Colonic mucosa (tissue), 4 donors: ENCODE measurements around the gene SRPK2. TPM values are rescaled to one million over a fixed set of nuclear protein-coding genes. Genes with fewer than 3 reads are reported as not detected.

Experiments used
- DNase-seq: peaks from one replicate; pipeline ENCODE4 v3.0.0-alpha.2; 2020
- H3K27ac ChIP-seq: fragments of 200-600 bp; one replicate; pipeline ENCODE4 v1.8.0; 2021
- H3K27me3 ChIP-seq: fragments of 200-600 bp; one replicate; pipeline ENCODE4 v1.8.0; 2021
- H3K36me3 ChIP-seq: fragments of 200-600 bp; one replicate; pipeline ENCODE4 v1.8.0; 2021
- H3K4me1 ChIP-seq: fragments of 200-600 bp; one replicate; pipeline ENCODE4 v1.8.0; 2021; ENCODE audit warnings: mild to moderate bottlenecking
- H3K4me3 ChIP-seq: fragments of 200-600 bp; one replicate; pipeline ENCODE4 v1.8.0; 2021
- H3K9ac ChIP-seq, 2 donors: one replicate each; pipeline ENCODE4 v1.7.0; 2013; ENCODE audit warnings: control low read depth in 2 of 2, low read depth in 2 of 2, low read length in 2 of 2
- H3K9me3 ChIP-seq: fragments of 200-600 bp; one replicate; pipeline ENCODE4 v1.8.0; 2021
- intact Hi-C: fragments of 100-400 bp; cut with DNase I; formaldehyde crosslinking; loops from one replicate; pipeline ENCODE4 v1.14.1; 2022
- total RNA-seq, 2 donors: library from RNA; stranded (reverse); fragmentation: NEBNext Ultra II Directional in 1 of 2; extraction: Animal tissue kit (Norgen Biotek cat#: 25700) in 1 of 2; gene quantifications; one replicate each; pipeline ENCODE4 v1.2.1, GENCODE V29; 2021
- TF ChIP-seq, protein P1 (sequence below): fragments of 200-600 bp; IDR thresholded peaks from one replicate; pipeline ENCODE4 v1.8.0; 2022; ENCODE audit warnings: antibody characterized with exemption, mild to moderate bottlenecking
- donor health status: healthy.
- donor health status: DM: no; HTN: no; CAD: no.
- donor health status: DM: no; HTN: no; CAD: no.

Gene SRPK2
- total RNA-seq, 2 donors from 2014 or later, result 25.0 to 30.1 TPM

DNA sequence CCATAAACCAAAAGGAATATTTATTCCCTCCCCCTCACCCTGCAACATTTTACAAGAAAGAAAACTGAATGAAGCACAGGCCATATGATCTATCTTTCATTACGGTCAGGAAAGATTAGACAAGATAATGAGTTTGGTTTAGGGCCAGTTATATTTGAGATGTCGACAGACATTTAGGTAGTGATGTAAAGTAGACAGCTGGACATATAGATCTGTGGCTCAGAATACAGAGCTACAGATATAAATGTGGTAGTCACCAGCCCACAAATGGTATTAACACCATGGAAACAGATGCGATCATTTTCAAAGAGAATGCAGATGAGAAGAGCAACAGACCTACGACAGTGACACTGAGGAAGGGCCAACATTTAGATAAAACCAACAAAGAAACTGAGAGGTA, 142.5 kb downstream of the SRPK2 start:
- no peak overlapping the region for H3K27ac ChIP-seq
- TF ChIP-seq, protein P1, sequence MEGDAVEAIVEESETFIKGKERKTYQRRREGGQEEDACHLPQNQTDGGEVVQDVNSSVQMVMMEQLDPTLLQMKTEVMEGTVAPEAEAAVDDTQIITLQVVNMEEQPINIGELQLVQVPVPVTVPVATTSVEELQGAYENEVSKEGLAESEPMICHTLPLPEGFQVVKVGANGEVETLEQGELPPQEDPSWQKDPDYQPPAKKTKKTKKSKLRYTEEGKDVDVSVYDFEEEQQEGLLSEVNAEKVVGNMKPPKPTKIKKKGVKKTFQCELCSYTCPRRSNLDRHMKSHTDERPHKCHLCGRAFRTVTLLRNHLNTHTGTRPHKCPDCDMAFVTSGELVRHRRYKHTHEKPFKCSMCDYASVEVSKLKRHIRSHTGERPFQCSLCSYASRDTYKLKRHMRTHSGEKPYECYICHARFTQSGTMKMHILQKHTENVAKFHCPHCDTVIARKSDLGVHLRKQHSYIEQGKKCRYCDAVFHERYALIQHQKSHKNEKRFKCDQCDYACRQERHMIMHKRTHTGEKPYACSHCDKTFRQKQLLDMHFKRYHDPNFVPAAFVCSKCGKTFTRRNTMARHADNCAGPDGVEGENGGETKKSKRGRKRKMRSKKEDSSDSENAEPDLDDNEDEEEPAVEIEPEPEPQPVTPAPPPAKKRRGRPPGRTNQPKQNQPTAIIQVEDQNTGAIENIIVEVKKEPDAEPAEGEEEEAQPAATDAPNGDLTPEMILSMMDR, result no peak
- H3K9ac ChIP-seq, result no peak overlapping the region
- DNase-seq, result no peak
- H3K27me3 ChIP-seq, result no peaks in the 10 kb centered on the region
- H3K36me3 ChIP-seq, result no peaks in the 10 kb centered on the region
- no peak overlapping the region for H3K4me3 ChIP-seq
- no peaks in the 10 kb centered on the region for H3K4me1 ChIP-seq
- intact Hi-C loops, result no loop called here
- no peaks in the 10 kb centered on the region for H3K9me3 ChIP-seq

DNA sequence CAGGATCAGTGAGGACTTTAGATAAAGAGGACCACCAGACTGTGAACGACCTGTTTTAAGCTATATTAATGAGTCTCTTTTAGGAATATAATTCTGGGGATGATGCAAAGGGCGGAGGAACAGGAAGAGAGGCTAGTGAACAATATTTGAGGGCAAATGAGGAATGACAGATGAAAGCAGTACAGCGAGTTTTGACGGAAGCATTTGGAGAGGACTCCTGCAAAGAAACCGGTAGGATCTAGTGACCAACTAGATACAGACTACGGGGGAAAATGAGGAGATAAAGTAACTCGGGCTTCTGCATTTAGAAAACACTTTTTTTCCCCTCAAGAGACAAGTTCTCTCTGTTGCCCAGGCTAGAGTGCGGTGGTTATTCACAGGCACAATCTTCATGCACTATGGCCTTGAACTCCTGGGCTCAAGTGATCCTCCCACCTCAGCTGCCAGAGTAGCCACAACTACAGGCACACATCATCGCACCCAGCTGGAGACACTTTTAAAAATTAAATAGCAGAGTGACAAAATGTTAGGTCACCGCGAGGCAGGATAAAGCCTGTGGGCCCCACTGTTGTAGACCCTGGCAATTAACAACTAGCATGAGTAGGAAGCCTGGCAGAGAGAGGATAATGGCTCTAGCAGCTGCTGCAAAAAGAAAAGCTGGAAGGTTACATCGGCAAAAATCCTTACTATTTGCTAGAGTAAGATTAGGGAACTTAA, 143.2 kb downstream of the SRPK2 start:
- TF ChIP-seq, protein P1, result no peak
- no peaks in the 10 kb centered on the region for H3K9me3 ChIP-seq
- H3K4me1 ChIP-seq, result no peaks in the 10 kb centered on the region
- H3K27me3 ChIP-seq, result no peaks in the 10 kb centered on the region
- H3K9ac ChIP-seq, result no peak overlapping the region
- no peak for DNase-seq
- H3K4me3 ChIP-seq, result no peak overlapping the region
- H3K36me3 ChIP-seq, result no peaks in the 10 kb centered on the region
- no peak overlapping the region for H3K27ac ChIP-seq
- intact Hi-C loops, result no loop called here

DNA sequence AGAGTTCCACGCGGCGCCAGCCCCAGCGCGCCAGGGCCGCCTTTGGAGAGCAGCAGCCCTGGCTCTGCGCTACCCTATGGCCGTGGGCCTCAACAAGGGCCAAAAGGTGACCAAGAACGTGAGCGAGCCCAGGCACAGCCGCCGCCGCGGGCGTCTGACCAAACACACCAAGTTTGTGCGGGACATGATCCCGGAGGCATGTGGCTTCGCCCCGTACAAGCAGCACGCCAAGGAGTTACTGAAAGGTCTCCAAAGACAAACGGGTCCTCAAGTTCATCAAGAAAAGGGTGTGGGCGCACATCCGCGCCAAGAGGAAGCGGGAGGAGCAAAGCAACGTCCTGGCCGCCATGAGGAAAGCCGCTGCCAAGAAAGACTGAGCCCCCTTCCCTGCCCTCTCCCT, 144.1 kb downstream of the SRPK2 start:
- no peaks in the 10 kb centered on the region for H3K9me3 ChIP-seq
- no peaks in the 10 kb centered on the region for H3K36me3 ChIP-seq
- DNase-seq, result no peak
- H3K27ac ChIP-seq, result no peak overlapping the region
- no peaks in the 10 kb centered on the region for H3K4me1 ChIP-seq
- TF ChIP-seq, protein P1, result no peak
- H3K4me3 ChIP-seq, result no peak overlapping the region
- intact Hi-C loops, result no loop called here
- no peaks in the 10 kb centered on the region for H3K27me3 ChIP-seq
- no peak overlapping the region for H3K9ac ChIP-seq

DNA sequence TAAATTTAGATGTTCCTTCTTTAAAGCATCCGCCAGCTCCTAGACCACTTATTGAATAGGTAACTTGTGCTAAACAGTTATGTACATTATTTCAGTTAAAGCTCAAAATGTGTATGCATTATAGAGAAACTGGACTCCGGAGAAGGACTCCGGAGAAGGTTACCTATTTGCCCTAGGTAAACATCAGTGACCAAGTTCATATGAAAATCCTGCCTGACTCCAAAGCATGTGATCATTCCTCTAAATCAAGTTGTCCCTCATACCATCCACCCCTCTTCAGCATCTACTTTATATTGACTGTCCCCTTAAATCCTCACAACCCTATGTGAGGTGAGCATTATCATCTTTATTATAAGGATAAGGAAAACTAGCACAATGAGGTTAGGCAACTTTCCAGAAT, 147.5 kb downstream of the SRPK2 start:
- H3K27ac ChIP-seq, result no peak overlapping the region
- H3K9ac ChIP-seq, result no peak overlapping the region
- H3K9me3 ChIP-seq, result no peaks in the 10 kb centered on the region
- TF ChIP-seq, protein P1, result no peak
- no peaks in the 10 kb centered on the region for H3K36me3 ChIP-seq
- intact Hi-C loops, result no loop called here
- no peak overlapping the region for H3K4me3 ChIP-seq
- DNase-seq, result no peak
- no peaks in the 10 kb centered on the region for H3K4me1 ChIP-seq
- no peaks in the 10 kb centered on the region for H3K27me3 ChIP-seq

DNA sequence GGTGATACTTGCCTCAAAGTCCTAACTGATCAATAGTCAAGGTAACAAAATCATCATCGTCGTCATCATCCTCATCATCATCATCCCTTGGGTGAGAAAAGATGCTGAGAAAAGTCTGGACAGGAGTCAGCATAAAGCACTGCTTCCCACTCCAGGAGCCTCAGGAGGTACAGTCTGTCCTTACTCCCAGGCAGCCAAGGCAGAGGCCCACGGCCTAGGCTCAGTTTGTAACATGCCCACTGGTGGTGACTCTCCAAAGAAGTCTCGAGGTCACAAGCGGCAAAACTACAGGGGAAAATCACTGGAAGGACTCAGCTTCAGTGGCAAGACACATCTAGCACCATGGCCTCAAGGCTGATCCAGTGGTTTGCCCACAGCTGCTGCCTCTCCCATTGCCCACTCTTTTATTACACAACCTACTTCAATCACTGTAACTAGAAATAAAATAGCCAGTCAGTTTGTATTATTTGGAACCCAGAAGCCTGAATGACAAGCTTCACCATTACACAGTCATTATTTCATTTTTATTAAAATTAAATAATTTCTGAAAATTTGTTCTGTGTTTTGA, 150.4 kb downstream of the SRPK2 start:
- Histone ChIP-seq H3K9me3 (no peaks in the 10 kb centered on the region), H3K9ac (no peak overlapping the region), H3K27me3 (no peaks in the 10 kb centered on the region), H3K27ac (no peak overlapping the region), H3K4me1 (no peaks in the 10 kb centered on the region), H3K36me3 (no peaks in the 10 kb centered on the region), H3K4me3 (no peak overlapping the region)
- intact Hi-C loops, result loop anchor here (10.0 kb wide), 1 partner anchor 73 kb away; no protein-coding TSS in a partner anchor
- DNase-seq, result no peak
- TF ChIP-seq, protein P1, result no peak
